Uterus (tissue), 4 donors: ENCODE measurements around the gene RRAS2. TPM values are rescaled to one million over a fixed set of nuclear protein-coding genes. Genes with fewer than 3 reads are reported as not detected.
"Not testable (repeated sequence)": the region's sequence is repeated elsewhere in the genome, so short reads cannot be mapped to it uniquely, and the experiment has no call there.

Experiments used
- DNase-seq, 2 donors: peaks; one replicate each; pipeline ENCODE4 v3.0.0-alpha.2; 2019 to 2020
- H3K27ac ChIP-seq, 2 donors: fragments of 200-600 bp; sonication (generic); 1 replicate in 1 of 2; 2 replicates in 1 of 2; pipeline ENCODE4 v1.5.1; 2016 to 2018
- H3K27me3 ChIP-seq, 2 donors: fragments of 200-600 bp; sonication (generic); one replicate each; pipeline ENCODE4 v1.5.1; 2018 to 2019; ENCODE audit warnings: control low read depth in 1 of 2
- H3K36me3 ChIP-seq, 2 donors: fragments of 200-600 bp; sonication (generic); one replicate each; pipeline ENCODE4 v1.5.1; 2019; ENCODE audit warnings: control low read depth in 1 of 2
- H3K4me1 ChIP-seq, 2 donors: fragments of 200-600 bp; sonication (generic); one replicate each; pipeline ENCODE4 v1.5.1; 2018 to 2019; ENCODE audit warnings: control low read depth in 1 of 2
- H3K4me3 ChIP-seq, 2 donors: fragments of 200-600 bp; sonication (generic); 1 replicate in 1 of 2; 2 replicates in 1 of 2; pipeline ENCODE4 v1.5.1; 2018 to 2019; ENCODE audit warnings: mild to moderate bottlenecking in 1 of 2
- H3K9me3 ChIP-seq, 2 donors: fragments of 200-600 bp; sonication (generic); one replicate each; pipeline ENCODE4 v1.5.1; 2019; ENCODE audit warnings: control low read depth in 1 of 2
- POLR2A ChIP-seq, 2 donors: fragments of 450-650 bp; IDR thresholded peaks; one replicate each; pipeline ENCODE4 v1.6.1; 2016; ENCODE audit warnings: antibody characterized with exemption in 2 of 2, mild to moderate bottlenecking in 1 of 2, moderate library complexity in 1 of 2
- intact Hi-C: fragments of 100-400 bp; cut with DNase I; formaldehyde crosslinking; loops from one replicate; pipeline ENCODE4 v1.15.1; 2023; ENCODE audit warnings: low total_unique reads
- total RNA-seq, 4 donors: library from RNA; depleted of rRNA in 3 of 4; stranded (reverse); fragments of >200 nt in 3 of 4; gene quantifications; one replicate each; pipeline versions ENCODE4 v1.1.0 to v1.2.4, GENCODE V29; 2014 to 2023
- TF ChIP-seq, protein P1 (sequence below), 4 experiments: fragments of 200-600 bp in 2 of 4; fragments of 450-650 bp in 2 of 4; sonication (generic) in 2 of 4; IDR thresholded peaks; one replicate each; pipeline ENCODE4 v1.5.1; 2016 to 2019; ENCODE audit warnings: antibody characterized with exemption in 4 of 4, mild to moderate bottlenecking in 2 of 4, moderate library complexity in 1 of 4
- donor health status: DM: yes; HTN: yes; CAD: no.

Gene RRAS2
- total RNA-seq, 4 donors from 2014 or later: 18.7 to 43.6 (median 36.8) TPM

DNA sequence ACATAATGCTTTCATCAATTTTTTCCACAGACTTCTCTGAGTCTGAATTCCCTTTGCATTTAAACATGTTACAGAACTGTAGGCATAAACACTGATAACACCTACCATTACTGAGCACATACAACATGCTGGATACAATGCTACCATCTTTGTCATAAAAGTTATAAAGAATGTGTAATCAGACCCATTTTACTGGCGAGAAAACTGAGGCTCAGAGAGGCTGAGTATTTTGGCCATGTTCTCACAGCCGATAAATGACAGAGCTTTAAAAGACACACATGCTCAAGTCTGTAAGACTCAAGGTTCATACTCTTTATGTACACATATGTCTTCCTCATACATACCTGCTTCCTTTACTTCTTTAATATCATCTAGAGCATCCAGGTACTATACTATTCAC is 2.6 kb downstream of the RRAS2 start:
- Histone ChIP-seq H3K36me3 (no peaks in the 10 kb centered on the region), H3K27me3 (no peaks in the 10 kb centered on the region), H3K9me3 (no peaks in the 10 kb centered on the region), H3K27ac (no peak overlapping the region), H3K4me1 (no peaks in the 10 kb centered on the region), H3K4me3 (no peak overlapping the region)
- TF ChIP-seq POLR2A (IDR thresholded peaks at IDR 0.05): no peak
- TF ChIP-seq, protein P1, sequence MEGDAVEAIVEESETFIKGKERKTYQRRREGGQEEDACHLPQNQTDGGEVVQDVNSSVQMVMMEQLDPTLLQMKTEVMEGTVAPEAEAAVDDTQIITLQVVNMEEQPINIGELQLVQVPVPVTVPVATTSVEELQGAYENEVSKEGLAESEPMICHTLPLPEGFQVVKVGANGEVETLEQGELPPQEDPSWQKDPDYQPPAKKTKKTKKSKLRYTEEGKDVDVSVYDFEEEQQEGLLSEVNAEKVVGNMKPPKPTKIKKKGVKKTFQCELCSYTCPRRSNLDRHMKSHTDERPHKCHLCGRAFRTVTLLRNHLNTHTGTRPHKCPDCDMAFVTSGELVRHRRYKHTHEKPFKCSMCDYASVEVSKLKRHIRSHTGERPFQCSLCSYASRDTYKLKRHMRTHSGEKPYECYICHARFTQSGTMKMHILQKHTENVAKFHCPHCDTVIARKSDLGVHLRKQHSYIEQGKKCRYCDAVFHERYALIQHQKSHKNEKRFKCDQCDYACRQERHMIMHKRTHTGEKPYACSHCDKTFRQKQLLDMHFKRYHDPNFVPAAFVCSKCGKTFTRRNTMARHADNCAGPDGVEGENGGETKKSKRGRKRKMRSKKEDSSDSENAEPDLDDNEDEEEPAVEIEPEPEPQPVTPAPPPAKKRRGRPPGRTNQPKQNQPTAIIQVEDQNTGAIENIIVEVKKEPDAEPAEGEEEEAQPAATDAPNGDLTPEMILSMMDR (IDR thresholded peaks at IDR 0.05): no peak
- intact Hi-C loops: no loop called here
- no peak for DNase-seq

DNA sequence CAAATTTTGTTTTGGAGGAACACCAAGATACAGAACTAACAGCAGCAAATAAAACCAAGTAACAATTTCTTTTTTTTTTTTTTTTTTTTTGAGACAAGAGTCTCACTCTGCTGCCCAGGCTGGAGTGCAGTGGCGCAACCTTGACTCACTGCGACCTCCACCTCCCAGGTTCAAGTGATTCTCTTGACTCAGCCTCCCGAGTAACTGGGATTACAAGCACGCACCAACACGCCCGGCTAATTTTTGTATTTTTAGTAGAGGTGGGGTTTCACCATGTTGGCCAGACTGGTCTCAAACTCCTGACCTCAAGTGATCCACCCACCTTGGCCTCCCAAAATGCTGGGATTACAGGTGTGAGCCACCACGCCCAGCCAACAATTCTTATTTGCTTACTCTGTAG is 4.4 kb downstream of the RRAS2 start:
- DNase-seq, intact Hi-C loops, H3K27me3 ChIP-seq, H3K27ac ChIP-seq, H3K36me3 ChIP-seq, H3K4me1 ChIP-seq, H3K4me3 ChIP-seq, H3K9me3 ChIP-seq: not testable (repeated sequence)

DNA sequence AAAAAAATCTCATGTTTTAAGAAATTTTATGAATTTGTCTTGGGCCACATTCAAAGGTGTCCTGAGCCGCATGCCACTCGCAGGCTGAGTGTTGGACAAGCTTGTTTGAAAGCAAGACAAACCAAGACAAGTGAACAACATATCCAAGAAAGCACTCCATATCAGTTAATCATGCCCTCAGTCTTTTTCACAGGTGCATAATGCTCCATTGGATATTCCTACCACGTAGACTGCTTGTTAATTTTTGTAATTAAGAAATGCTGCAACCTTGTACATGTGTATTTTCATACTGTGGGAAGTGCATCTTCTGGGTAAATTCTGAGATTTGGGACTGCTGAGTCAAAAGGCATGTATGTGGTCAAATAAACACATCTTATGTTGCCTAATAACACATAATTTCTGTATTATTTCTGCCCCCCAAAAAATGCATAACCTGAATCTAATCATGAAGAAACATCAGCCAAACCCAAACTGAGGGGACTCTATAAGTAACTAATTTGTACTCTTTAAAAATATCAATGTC is 8.2 kb downstream of the RRAS2 start:
- Histone ChIP-seq H3K27ac (no peak overlapping the region), H3K4me1 (no peaks in the 10 kb centered on the region), H3K4me3 (no peak overlapping the region), H3K27me3 (no peaks in the 10 kb centered on the region), H3K36me3 (no peaks in the 10 kb centered on the region), H3K9me3 (no peaks in the 10 kb centered on the region)
- intact Hi-C loops: no loop called here
- no peak for DNase-seq
- no peak for TF ChIP-seq POLR2A (IDR thresholded peaks at IDR 0.05)
- TF ChIP-seq, protein P1 (IDR thresholded peaks at IDR 0.05): no peak

DNA sequence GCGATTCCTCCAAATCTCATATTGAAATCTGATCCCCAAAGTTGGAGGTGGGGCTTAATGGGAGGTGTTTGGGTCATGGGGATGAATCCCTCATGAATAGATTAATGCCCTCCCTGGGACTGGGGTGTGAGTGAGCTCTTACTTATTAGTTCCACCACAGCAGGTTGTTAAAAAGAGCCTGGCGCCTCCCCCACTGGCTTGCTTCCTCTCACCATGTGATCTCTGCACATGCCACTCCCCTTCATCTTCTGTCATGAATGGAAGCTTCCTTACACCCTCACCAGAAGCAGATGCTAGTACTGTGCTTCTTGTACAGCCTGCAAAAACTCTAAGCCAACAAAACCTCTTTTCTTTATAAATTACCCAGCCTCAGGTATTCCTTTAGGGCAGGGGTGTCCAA is 8.8 kb downstream of the RRAS2 start:
- H3K4me1 ChIP-seq: no peaks in the 10 kb centered on the region
- no peaks in the 10 kb centered on the region for H3K27me3 ChIP-seq
- TF ChIP-seq POLR2A (IDR thresholded peaks at IDR 0.05): no peak
- TF ChIP-seq, protein P1 (IDR thresholded peaks at IDR 0.05): no peak
- DNase-seq: no peak
- no peaks in the 10 kb centered on the region for H3K9me3 ChIP-seq
- no peak overlapping the region for H3K4me3 ChIP-seq
- H3K36me3 ChIP-seq: no peaks in the 10 kb centered on the region
- intact Hi-C loops: no loop called here
- H3K27ac ChIP-seq: no peak overlapping the region

DNA sequence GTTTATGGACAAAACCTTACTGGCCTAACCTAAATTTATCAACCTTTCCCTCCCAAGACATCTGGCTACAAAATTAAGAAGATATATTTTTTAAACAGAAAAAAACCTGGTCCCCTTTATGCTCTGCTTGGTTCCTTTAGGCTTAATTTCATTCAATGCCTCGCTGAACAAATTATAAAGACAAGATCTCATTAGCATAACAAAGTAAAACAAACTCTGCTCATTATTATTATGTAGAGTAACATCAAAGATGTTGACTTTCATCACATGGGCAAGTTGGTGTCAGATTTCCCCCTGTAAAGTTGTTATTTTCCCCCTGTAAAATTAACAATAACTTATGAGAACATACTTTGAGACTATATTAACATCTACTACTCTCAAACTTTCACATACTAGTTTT is 11.0 kb downstream of the RRAS2 start:
- TF ChIP-seq, protein P1 (IDR thresholded peaks at IDR 0.05): no peak
- no peak for TF ChIP-seq POLR2A (IDR thresholded peaks at IDR 0.05)
- intact Hi-C loops: no loop called here
- Histone ChIP-seq H3K27ac (no peak overlapping the region), H3K36me3 (no peaks in the 10 kb centered on the region), H3K27me3 (no peaks in the 10 kb centered on the region), H3K4me3 (no peak overlapping the region), H3K4me1 (no peaks in the 10 kb centered on the region), H3K9me3 (no peaks in the 10 kb centered on the region)
- no peak for DNase-seq

DNA sequence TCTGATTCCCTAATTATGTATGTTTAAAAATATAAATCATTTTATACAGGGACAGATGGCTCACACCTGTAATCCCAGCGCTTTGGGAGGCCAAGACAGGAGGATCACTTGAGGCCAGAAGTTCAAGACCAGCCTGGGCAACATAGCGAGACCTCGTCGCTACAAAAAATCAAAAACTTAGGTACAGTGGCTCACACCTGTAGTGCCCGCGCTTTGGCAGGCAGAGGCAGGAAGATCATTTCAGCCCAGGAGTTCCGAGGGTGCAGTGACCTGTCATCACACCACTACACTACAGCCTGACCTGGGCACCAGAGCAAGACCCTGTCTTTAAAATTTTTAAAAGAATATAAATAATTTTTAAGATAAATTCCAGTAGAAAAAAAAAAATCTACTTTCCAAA is 11.5 kb downstream of the RRAS2 start:
- TF ChIP-seq, protein P1 (IDR thresholded peaks at IDR 0.05): no peak
- TF ChIP-seq POLR2A (IDR thresholded peaks at IDR 0.05): no peak
- H3K4me1 ChIP-seq: no peaks in the 10 kb centered on the region
- H3K4me3 ChIP-seq: no peak overlapping the region
- H3K27ac ChIP-seq: no peak overlapping the region
- no peaks in the 10 kb centered on the region for H3K27me3 ChIP-seq
- intact Hi-C loops: no loop called here
- H3K9me3 ChIP-seq: no peaks in the 10 kb centered on the region
- no peaks in the 10 kb centered on the region for H3K36me3 ChIP-seq
- DNase-seq: no peak
